H9 (cell line): ENCODE data around the gene SIGLEC11. TPM values are rescaled to one million over a fixed set of nuclear protein-coding genes. Genes with fewer than 3 reads are reported as not detected.

Experiments used
- DNase-seq: peaks from one replicate; pipeline ENCODE4 v3.0.0-alpha.2; 2017
- H2AFZ ChIP-seq: one replicate; pipeline ENCODE4 v1.6.1; 2013; ENCODE audit warnings: mild to moderate bottlenecking, low read length, control low read depth, moderate library complexity
- H2AK5ac ChIP-seq: 2 replicates; pipeline ENCODE4 v1.6.1; 2013; ENCODE audit warnings: low read length, control low read depth, mixed read lengths; ENCODE audit not compliant: insufficient read length
- H2BK120ac ChIP-seq: one replicate; pipeline ENCODE4 v1.6.1; 2013; ENCODE audit warnings: low read depth, mild to moderate bottlenecking, low read length, control low read depth, inconsistent platforms; ENCODE audit not compliant: poor library complexity, severe bottlenecking
- H2BK12ac ChIP-seq: 2 replicates; pipeline ENCODE4 v1.6.1; 2013; ENCODE audit warnings: low read length, control low read depth, mixed read lengths, low read depth; ENCODE audit not compliant: insufficient read length
- H2BK15ac ChIP-seq: 2 replicates; pipeline ENCODE4 v1.6.1; 2013; ENCODE audit warnings: low read depth, low read length, control low read depth
- H2BK20ac ChIP-seq: one replicate; pipeline ENCODE4 v1.6.1; 2013; ENCODE audit warnings: low read depth, mild to moderate bottlenecking, low read length, control low read depth, inconsistent platforms; ENCODE audit not compliant: poor library complexity, severe bottlenecking
- H2BK5ac ChIP-seq: 2 replicates; pipeline ENCODE4 v1.6.1; 2013; ENCODE audit warnings: low read length, control low read depth, mixed read lengths; ENCODE audit not compliant: insufficient read length
- H3K14ac ChIP-seq: 2 replicates; pipeline ENCODE4 v1.6.1; 2013; ENCODE audit warnings: low read length, control low read depth; ENCODE audit not compliant: insufficient read depth
- H3K18ac ChIP-seq: 2 replicates; pipeline ENCODE4 v1.6.1; 2013; ENCODE audit warnings: low read depth, mild to moderate bottlenecking, mixed read lengths, low read length, control low read depth; ENCODE audit not compliant: insufficient read length
- H3K23ac ChIP-seq: 2 replicates; pipeline ENCODE4 v1.6.1; 2013; ENCODE audit warnings: low read length, control low read depth, mixed read lengths, low read depth; ENCODE audit not compliant: insufficient read length
- H3K23me2 ChIP-seq: 2 replicates; pipeline ENCODE4 v1.6.1; 2013; ENCODE audit warnings: low read depth, mild to moderate bottlenecking, mixed read lengths, low read length, control low read depth; ENCODE audit not compliant: insufficient read length, poor library complexity, severe bottlenecking
- H3K27ac ChIP-seq: 2 replicates; pipeline ENCODE4 v1.5.1; 2013; ENCODE audit warnings: low read length, control low read depth, mixed read lengths, low read depth; ENCODE audit not compliant: insufficient read length
- H3K27me3 ChIP-seq: 2 replicates; pipeline ENCODE4 v1.6.1; 2013; ENCODE audit warnings: low read length, control low read depth, inconsistent platforms; ENCODE audit not compliant: insufficient read depth
- H3K4ac ChIP-seq: 2 replicates; pipeline ENCODE4 v1.6.1; 2013; ENCODE audit warnings: low read depth, mild to moderate bottlenecking, control low read depth, inconsistent platforms, low read length, moderate library complexity
- H3K4me1 ChIP-seq: 2 replicates; pipeline ENCODE4 v1.6.1; 2013; ENCODE audit warnings: low read length, control low read depth, inconsistent platforms; ENCODE audit not compliant: insufficient read depth
- H3K4me2 ChIP-seq: 2 replicates; pipeline ENCODE4 v1.6.1; 2013; ENCODE audit warnings: low read length, control low read depth, mixed read lengths; ENCODE audit not compliant: insufficient read length, insufficient read depth
- H3K56ac ChIP-seq: 2 replicates; pipeline ENCODE4 v1.6.1; 2013; ENCODE audit warnings: low read depth, mild to moderate bottlenecking, mixed read lengths, low read length, control low read depth; ENCODE audit not compliant: insufficient read length
- H3K79me1 ChIP-seq: 2 replicates; pipeline ENCODE4 v1.6.1; 2013; ENCODE audit warnings: low read depth, mild to moderate bottlenecking, moderate library complexity, low read length, control low read depth, inconsistent platforms; ENCODE audit not compliant: insufficient read depth, poor library complexity, severe bottlenecking
- H3K79me2 ChIP-seq: 2 replicates; pipeline ENCODE4 v1.6.1; 2013; ENCODE audit warnings: low read length, control low read depth, inconsistent platforms; ENCODE audit not compliant: insufficient read depth
- H3K9ac ChIP-seq: 2 replicates; pipeline ENCODE4 v1.6.1; 2013; ENCODE audit warnings: low read length, control low read depth, mixed read lengths; ENCODE audit not compliant: insufficient read length; ENCODE audit errors: extremely low read depth
- H3K9me3 ChIP-seq: one replicate; pipeline ENCODE4 v1.6.1; 2013; ENCODE audit warnings: low read depth, low read length, inconsistent platforms; ENCODE audit not compliant: control insufficient read depth
- H3T11ph ChIP-seq: one replicate; pipeline ENCODE4 v1.6.1; 2013; ENCODE audit warnings: mild to moderate bottlenecking, low read length, control low read depth, inconsistent platforms
- H4K20me1 ChIP-seq: one replicate; pipeline ENCODE4 v1.6.1; 2013; ENCODE audit not compliant: control insufficient read depth, insufficient read length, insufficient read depth
- H4K5ac ChIP-seq: 2 replicates; pipeline ENCODE4 v1.6.1; 2013; ENCODE audit warnings: low read depth, mild to moderate bottlenecking, mixed read lengths, low read length, control low read depth; ENCODE audit not compliant: insufficient read length
- H4K8ac ChIP-seq: replicated peaks from 2 replicates; pipeline ENCODE4 v1.6.1; 2013; ENCODE audit warnings: low read length, control low read depth, mixed read lengths, low read depth; ENCODE audit not compliant: insufficient read length
- H4K91ac ChIP-seq: 2 replicates; pipeline ENCODE4 v1.6.1; 2013; ENCODE audit warnings: low read depth, mild to moderate bottlenecking, moderate library complexity, mixed read lengths, low read length, control low read depth; ENCODE audit not compliant: insufficient read length
- H3K27ac Mint-ChIP-seq, 3 experiments: 2 replicates in 2 of 3; 3 replicates in 1 of 3; pipeline ENCODE4 v1.8.0; 2020 to 2021; ENCODE audit warnings: mixed read lengths in 3 of 3, mild to moderate bottlenecking in 1 of 3, moderate library complexity in 1 of 3
- H3K27me3 Mint-ChIP-seq: 2 replicates; pipeline ENCODE4 v1.8.0; 2021; ENCODE audit warnings: low read depth, mild to moderate bottlenecking, moderate library complexity, mixed read lengths
- H3K36me3 Mint-ChIP-seq, 3 experiments: 2 replicates in 2 of 3; 3 replicates in 1 of 3; pipeline ENCODE4 v1.8.0; 2020 to 2021; ENCODE audit warnings: low read depth in 3 of 3, mixed read lengths in 3 of 3; ENCODE audit not compliant: insufficient read depth in 1 of 3
- H3K4me1 Mint-ChIP-seq, 2 experiments: 2 replicates each; pipeline ENCODE4 v1.8.0; 2020; ENCODE audit warnings: mixed read lengths in 2 of 2
- H3K4me3 Mint-ChIP-seq, 2 experiments: 2 replicates in 1 of 2; 3 replicates in 1 of 2; pipeline ENCODE4 v1.8.0; 2020 to 2021; ENCODE audit warnings: mild to moderate bottlenecking in 2 of 2, mixed read lengths in 2 of 2, moderate library complexity in 1 of 2
- H3K9me3 Mint-ChIP-seq, 2 experiments: 2 replicates in 1 of 2; 3 replicates in 1 of 2; pipeline ENCODE4 v1.8.0; 2020; ENCODE audit warnings: mild to moderate bottlenecking in 2 of 2, mixed read lengths in 2 of 2, moderate library complexity in 1 of 2
- WGBS: extraction: QIAGEN DNeasy Blood & Tissue Kit; methylation state at CpG from one replicate; pipeline ENCODE4 v1.1.7; 2013; ENCODE audit warnings: missing lambda C conversion rate, low lambda C conversion rate, mixed read lengths; ENCODE audit not compliant: insufficient read length; ENCODE audit errors: extremely low coverage; 5-methylcytosine and 5-hydroxymethylcytosine counted together
- total RNA-seq: library from RNA; stranded (reverse); gene quantifications from 2 replicates; pipeline ENCODE4 v1.2.1, GENCODE V29; 2021
- TF ChIP-seq, protein P1 (sequence below): fragments of 200-600 bp; sonication (generic); conservative IDR thresholded peaks from 3 replicates; pipeline ENCODE4 v1.8.0; 2021; ENCODE audit warnings: antibody characterized with exemption, mild to moderate bottlenecking

SIGLEC11 gene
- total RNA-seq, 1 experiment from 2014 or later = not detected

DNA sequence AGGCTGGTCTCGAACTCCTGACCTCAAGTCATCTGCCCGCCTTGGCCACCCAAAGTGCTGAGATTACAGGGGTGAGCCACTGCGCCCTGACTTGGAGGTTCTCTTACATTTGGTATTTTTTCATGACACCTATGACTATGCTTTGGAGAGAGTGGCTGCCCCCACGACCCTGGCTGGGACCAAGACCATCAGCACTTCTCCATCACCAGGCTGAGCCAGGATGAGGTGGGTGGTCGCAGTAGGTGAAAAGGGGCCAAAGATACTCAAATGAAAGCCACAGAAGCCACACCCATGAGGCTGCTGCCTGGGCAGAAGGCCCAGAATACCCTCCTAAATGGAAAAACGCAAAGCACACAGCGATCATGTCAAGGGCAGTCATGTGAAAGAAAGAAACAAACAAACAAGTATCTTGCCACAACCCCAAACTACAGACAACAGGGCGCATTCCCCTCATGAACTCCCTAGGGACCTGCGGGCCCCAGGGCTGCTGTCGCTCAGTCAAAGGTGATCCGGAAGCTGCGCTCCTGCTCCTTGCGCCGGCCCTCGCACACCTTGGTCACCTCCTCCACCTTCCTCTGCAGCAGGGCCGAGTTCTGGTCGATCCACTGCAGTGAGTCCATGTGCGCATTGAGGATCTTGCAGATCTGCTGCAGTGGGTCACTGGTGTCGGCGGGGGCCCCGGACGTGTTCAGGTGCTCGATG lies 53.1 kb downstream of the SIGLEC11 start:
- H3K23ac ChIP-seq = no peak overlapping the region
- no peak overlapping the region for H4K8ac ChIP-seq
- H3K14ac ChIP-seq = no peak overlapping the region
- H4K20me1 ChIP-seq = no peaks in the 10 kb centered on the region
- no peak overlapping the region for H2BK5ac ChIP-seq
- no peaks in the 10 kb centered on the region for H3K79me1 ChIP-seq
- no peak overlapping the region for H3K4ac ChIP-seq
- no peaks in the 10 kb centered on the region for H3K9me3 ChIP-seq
- H2BK12ac ChIP-seq = no peak overlapping the region
- no peak overlapping the region for H2AK5ac ChIP-seq
- no peaks in the 10 kb centered on the region for H3K9me3 Mint-ChIP-seq
- no peak overlapping the region for H3K4me3 Mint-ChIP-seq
- H2BK15ac ChIP-seq = no peak overlapping the region
- H3K4me1 ChIP-seq = no peaks in the 10 kb centered on the region; the same call in 1 of the 2 replicates
- no peaks in the 10 kb centered on the region for H3K27me3 ChIP-seq
- H3K27me3 Mint-ChIP-seq = peaks cover 5% of the 10 kb centered on the region; the same call in 1 of the 2 replicates
- H3K36me3 Mint-ChIP-seq = peaks cover 35 to 64% (median 56%) of the 10 kb centered on the region in 3 experiments
- H2BK20ac ChIP-seq = no peak overlapping the region
- H4K5ac ChIP-seq = no peak overlapping the region
- no peak overlapping the region for H3K4me2 ChIP-seq
- no peak overlapping the region for H2AFZ ChIP-seq
- no peaks in the 10 kb centered on the region for H3K23me2 ChIP-seq
- H3K79me2 ChIP-seq = no peaks in the 10 kb centered on the region; the same call in 1 of the 2 replicates
- H3K27ac Mint-ChIP-seq = peak overlapping the region in 1 of 3 experiments; percentile 77; a peak in 4 of 7 replicates
- H3K4me1 Mint-ChIP-seq = peaks cover 17 to 25% of the 10 kb centered on the region in 2 experiments
- no peak overlapping the region for H3K56ac ChIP-seq
- H4K91ac ChIP-seq = no peak overlapping the region
- H3T11ph ChIP-seq = no peak overlapping the region
- no peak overlapping the region for H2BK120ac ChIP-seq
- WGBS = no CpG with 5 or more reads among the region's 23 CpGs
- H3K18ac ChIP-seq = no peak overlapping the region
- no peak for DNase-seq
- H3K9ac ChIP-seq = no peak overlapping the region
- no peak overlapping the region for H3K27ac ChIP-seq
- TF ChIP-seq, protein P1, sequence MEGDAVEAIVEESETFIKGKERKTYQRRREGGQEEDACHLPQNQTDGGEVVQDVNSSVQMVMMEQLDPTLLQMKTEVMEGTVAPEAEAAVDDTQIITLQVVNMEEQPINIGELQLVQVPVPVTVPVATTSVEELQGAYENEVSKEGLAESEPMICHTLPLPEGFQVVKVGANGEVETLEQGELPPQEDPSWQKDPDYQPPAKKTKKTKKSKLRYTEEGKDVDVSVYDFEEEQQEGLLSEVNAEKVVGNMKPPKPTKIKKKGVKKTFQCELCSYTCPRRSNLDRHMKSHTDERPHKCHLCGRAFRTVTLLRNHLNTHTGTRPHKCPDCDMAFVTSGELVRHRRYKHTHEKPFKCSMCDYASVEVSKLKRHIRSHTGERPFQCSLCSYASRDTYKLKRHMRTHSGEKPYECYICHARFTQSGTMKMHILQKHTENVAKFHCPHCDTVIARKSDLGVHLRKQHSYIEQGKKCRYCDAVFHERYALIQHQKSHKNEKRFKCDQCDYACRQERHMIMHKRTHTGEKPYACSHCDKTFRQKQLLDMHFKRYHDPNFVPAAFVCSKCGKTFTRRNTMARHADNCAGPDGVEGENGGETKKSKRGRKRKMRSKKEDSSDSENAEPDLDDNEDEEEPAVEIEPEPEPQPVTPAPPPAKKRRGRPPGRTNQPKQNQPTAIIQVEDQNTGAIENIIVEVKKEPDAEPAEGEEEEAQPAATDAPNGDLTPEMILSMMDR = no peak
